RWPE2 (cell line): Measurements from ENCODE around the gene SLC35F6.

Source experiments
- ATAC-seq: fragments of 200-7000 bp; cut with Tn5 transposase; 3 replicates; pipeline ENCODE4 v1.9.1; 2021; ENCODE audit warnings: low read depth
- DNase-seq: peaks from one replicate; pipeline ENCODE4 v3.0.0-alpha.2; 2020; ENCODE audit warnings: low spot score
- H3K27ac ChIP-seq: fragments of 450-650 bp; 2 replicates; pipeline ENCODE4 v1.5.1; 2017; ENCODE audit warnings: mild to moderate bottlenecking; ENCODE audit not compliant: poor library complexity, severe bottlenecking
- H3K27me3 ChIP-seq: fragments of 250-450 bp; sonication (Bioruptor Pico); 2 replicates; pipeline ENCODE4 v1.5.1; 2021; ENCODE audit warnings: mild to moderate bottlenecking, moderate library complexity; ENCODE audit not compliant: insufficient read depth, poor library complexity, severe bottlenecking
- H3K36me3 ChIP-seq: fragments of 250-450 bp; sonication (Bioruptor Pico); 2 replicates; pipeline ENCODE4 v1.5.1; 2020; ENCODE audit warnings: low read depth, mild to moderate bottlenecking, moderate library complexity
- H3K4me1 ChIP-seq: fragments of 250-450 bp; sonication (Bioruptor Pico); 2 replicates; pipeline ENCODE4 v1.5.1; 2021; ENCODE audit warnings: mild to moderate bottlenecking, moderate library complexity; ENCODE audit not compliant: insufficient read depth, poor library complexity, severe bottlenecking
- H3K4me3 ChIP-seq: fragments of 250-450 bp; sonication (Bioruptor Pico); 2 replicates; pipeline ENCODE4 v1.5.1; 2021; ENCODE audit warnings: mild to moderate bottlenecking, moderate library complexity; ENCODE audit not compliant: severe bottlenecking
- H3K9me3 ChIP-seq: fragments of 250-450 bp; sonication (Bioruptor Pico); 2 replicates; pipeline ENCODE4 v1.5.1; 2021; ENCODE audit warnings: mild to moderate bottlenecking, moderate library complexity; ENCODE audit not compliant: severe bottlenecking
- TF ChIP-seq, protein P1 (sequence below): fragments of 450-650 bp; IDR thresholded peaks from one replicate; pipeline ENCODE4 v1.5.1; 2017; ENCODE audit warnings: mild to moderate bottlenecking, moderate library complexity; ENCODE audit not compliant: poor library complexity, severe bottlenecking

SLC35F6 gene

DNA sequence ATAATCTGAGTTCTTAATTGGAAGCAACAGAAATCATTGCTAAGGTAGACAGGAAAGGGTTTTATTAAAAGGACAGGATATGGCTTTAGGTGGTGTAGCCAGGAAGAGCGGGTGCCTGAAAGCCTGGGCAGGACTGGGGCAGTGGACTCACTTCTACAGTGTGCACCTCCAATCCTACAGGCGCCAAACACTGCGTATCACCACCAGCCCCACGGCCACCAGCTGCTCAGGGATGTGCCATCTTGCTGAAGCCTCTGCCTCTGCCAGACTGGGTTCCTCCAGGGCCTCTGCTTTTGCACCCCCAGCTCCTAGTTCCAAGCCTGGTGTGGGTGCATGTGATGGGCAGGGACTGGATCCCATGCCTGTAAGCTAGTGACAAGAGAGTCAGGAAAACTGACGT, 54.2 kb downstream of the SLC35F6 start:
- H3K27ac ChIP-seq, result no peak overlapping the region
- ATAC-seq, result peak; percentile 27; the same call in 1 of the 3 replicates
- no peak overlapping the region for H3K4me3 ChIP-seq
- no peaks in the 10 kb centered on the region for H3K27me3 ChIP-seq
- H3K9me3 ChIP-seq, result no peaks in the 10 kb centered on the region
- DNase-seq, result no peak
- H3K36me3 ChIP-seq, result no peaks in the 10 kb centered on the region
- TF ChIP-seq, protein P1, sequence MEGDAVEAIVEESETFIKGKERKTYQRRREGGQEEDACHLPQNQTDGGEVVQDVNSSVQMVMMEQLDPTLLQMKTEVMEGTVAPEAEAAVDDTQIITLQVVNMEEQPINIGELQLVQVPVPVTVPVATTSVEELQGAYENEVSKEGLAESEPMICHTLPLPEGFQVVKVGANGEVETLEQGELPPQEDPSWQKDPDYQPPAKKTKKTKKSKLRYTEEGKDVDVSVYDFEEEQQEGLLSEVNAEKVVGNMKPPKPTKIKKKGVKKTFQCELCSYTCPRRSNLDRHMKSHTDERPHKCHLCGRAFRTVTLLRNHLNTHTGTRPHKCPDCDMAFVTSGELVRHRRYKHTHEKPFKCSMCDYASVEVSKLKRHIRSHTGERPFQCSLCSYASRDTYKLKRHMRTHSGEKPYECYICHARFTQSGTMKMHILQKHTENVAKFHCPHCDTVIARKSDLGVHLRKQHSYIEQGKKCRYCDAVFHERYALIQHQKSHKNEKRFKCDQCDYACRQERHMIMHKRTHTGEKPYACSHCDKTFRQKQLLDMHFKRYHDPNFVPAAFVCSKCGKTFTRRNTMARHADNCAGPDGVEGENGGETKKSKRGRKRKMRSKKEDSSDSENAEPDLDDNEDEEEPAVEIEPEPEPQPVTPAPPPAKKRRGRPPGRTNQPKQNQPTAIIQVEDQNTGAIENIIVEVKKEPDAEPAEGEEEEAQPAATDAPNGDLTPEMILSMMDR, result no peak
- H3K4me1 ChIP-seq, result no peaks in the 10 kb centered on the region

DNA sequence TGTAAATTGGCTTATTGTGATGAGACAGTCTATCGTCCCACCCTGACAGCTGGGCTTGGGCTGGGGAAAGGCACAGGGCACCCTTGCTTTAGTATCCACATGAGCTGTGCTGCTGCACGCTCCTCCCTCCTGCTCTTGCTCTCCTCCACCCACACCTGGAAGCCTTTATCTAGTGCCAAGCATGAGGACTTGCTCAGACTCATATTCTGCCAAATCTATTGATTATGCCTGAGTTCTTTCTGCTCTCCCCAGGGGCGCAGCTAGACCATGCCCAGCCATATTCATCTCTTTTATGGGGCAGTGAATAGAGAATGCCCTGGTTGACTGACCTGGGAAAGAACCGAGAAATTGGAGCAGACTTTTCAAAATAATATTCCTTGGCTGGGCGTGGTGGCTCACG, 54.9 kb downstream of the SLC35F6 start:
- no peaks in the 10 kb centered on the region for H3K27me3 ChIP-seq
- no peak overlapping the region for H3K27ac ChIP-seq
- no peaks in the 10 kb centered on the region for H3K9me3 ChIP-seq
- ATAC-seq, result no peak; the same call in 2 of the 3 replicates
- H3K4me1 ChIP-seq, result no peaks in the 10 kb centered on the region
- TF ChIP-seq, protein P1, result no peak
- no peaks in the 10 kb centered on the region for H3K36me3 ChIP-seq
- no peak overlapping the region for H3K4me3 ChIP-seq
- DNase-seq, result no peak

DNA sequence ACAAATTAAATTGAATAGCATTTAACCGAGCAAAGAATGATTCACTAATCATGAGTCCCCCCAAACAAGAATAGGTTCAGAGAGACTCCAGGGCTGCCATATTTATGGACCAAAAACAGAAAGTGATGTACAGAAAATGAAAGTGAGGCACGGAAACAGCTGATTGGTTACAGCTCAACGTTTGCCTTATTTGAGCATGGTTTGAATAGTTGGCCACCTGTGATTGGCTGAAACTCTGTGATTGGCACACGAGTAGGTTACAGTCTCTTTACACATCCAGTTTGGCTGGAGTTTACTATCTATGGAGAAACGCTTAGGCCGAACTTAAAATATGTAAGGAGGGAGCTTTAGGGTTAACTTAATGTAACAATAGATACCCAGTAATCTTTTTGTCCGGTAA, 56.8 kb downstream of the SLC35F6 start:
- H3K4me3 ChIP-seq, result no peak overlapping the region
- TF ChIP-seq, protein P1, result no peak
- H3K36me3 ChIP-seq, result no peaks in the 10 kb centered on the region
- H3K27ac ChIP-seq, result no peak overlapping the region
- H3K27me3 ChIP-seq, result no peaks in the 10 kb centered on the region
- H3K9me3 ChIP-seq, result no peaks in the 10 kb centered on the region
- H3K4me1 ChIP-seq, result no peaks in the 10 kb centered on the region
- ATAC-seq, result no peak
- no peak for DNase-seq

DNA sequence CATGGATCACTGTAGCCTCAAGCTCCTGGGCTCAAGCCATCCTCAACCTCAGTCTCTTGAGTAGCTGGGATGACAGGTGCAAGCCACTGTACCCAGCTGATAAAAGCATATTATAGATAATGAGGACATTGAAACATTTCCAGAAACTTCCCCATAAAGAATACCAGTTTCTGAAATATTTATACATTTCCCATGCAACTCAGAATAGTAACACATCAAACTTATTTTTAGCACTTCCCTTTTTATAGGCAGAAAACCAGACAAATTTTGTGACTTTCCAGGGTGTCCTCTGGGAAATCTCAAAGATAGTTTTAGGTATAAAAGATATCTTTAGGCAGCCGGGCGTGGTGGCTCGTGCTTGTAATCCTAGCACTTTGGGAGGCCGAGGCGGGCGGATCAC, 58.8 kb downstream of the SLC35F6 start:
- Histone ChIP-seq H3K27ac (no peak overlapping the region), H3K9me3 (no peaks in the 10 kb centered on the region), H3K36me3 (no peaks in the 10 kb centered on the region), H3K4me3 (no peak overlapping the region), H3K4me1 (no peaks in the 10 kb centered on the region), H3K27me3 (no peaks in the 10 kb centered on the region)
- ATAC-seq (no peak), DNase-seq (no peak)
- TF ChIP-seq, protein P1, result no peak
